DMS153 treated with DMSO at 0.1 percent for 48 hours (cell line): Measurements from ENCODE around the gene EPHA4.

ENCODE experiments used
- DNase-seq: peaks from one replicate; lab custom pipeline; 2025; ENCODE audit not compliant: unreplicated experiment; lab: John Stamatoyannopoulos, UW

The EPHA4 gene

DNA sequence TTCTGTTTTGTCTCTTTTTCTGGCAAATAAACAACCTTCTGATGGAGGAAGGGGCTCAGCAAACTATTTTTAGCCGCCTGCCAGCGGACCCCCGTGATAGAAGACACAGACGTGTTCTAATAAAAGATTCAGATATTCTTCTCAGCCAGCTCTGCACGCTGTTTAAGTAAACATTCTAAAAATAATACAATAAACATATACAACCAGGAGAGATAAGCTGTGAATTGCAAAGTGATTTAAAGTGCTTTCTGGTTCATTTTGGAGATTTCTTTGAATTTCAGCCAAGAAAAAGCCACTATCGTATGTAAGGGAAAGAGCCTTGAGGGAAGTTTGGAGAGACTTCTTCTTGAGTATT lies 201.3 kb downstream of the EPHA4 start:
- DNase-seq: no peak

DNA sequence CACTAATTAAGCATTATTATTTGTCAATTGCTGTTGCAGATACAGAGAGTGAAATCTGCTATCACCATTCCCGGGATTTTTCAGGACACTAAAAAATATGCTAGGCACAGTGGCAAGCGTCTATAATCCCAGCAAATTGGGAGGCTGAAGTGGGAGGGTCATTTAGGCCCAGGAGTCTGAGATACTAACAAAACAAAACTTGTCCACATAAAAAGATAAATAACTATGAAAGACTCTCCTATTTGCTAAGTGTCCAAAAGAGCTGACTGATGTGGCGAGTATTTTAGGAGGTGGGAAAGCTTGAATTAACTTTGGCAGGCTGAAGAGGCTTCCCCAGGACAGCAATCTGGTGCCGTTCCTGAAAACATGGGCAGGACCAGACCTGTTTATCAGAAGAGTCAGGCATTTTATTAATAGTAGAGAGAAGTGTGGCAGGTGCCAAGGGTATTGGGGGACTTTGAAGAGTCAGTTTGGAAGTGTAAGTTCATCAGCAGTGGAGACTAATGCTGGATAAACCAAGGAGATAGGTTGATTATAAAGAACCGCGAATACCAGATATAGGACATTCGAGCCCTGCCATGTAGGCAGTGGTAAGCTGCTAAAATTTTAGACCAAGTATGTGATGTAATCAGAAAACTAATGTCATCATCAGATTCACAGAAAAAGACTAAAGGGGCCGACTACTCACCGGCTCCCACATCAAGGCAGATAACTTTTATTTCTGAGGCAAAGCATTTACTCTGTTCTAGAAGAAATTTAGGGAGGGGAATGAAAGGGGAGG lies 201.8 kb downstream of the EPHA4 start:
- DNase-seq: no peak
